Activated CD4-positive, alpha-beta memory T cell treated with anti-CD3 and anti-CD28 coated beads, Interleukin-2, amount 10 ng/mL, durations not matched to agents 7 days and 5 days (primary cell): Measurements from ENCODE around the gene ADAM12. TPM values are rescaled to one million over a fixed set of nuclear protein-coding genes. Genes with fewer than 3 reads are reported as not detected.

Experiments
- CTCF ChIA-PET: fragments of 350-600 bp; sonication (Branson Sonifier 250); formaldehyde crosslinking; loops from one replicate; lab custom pipeline; 2021; ENCODE audit warnings: antibody characterized with exemption, inconsistent platforms; lab: Charles Lee
- POLR2A ChIA-PET: fragments of 350-600 bp; sonication (Branson Sonifier 250); formaldehyde crosslinking; loops from one replicate; lab custom pipeline; 2021; ENCODE audit warnings: antibody characterized with exemption; lab: Charles Lee
- DNase-seq: peaks from one replicate; pipeline ENCODE4 v3.0.0-alpha.2; 2020
- H3K27ac Mint-ChIP-seq: one replicate; pipeline ENCODE4 v1.8.0; 2021; ENCODE audit warnings: mild to moderate bottlenecking, mixed read lengths
- H3K27me3 Mint-ChIP-seq: one replicate; pipeline ENCODE4 v1.8.0; 2021; ENCODE audit warnings: mixed read lengths
- H3K36me3 Mint-ChIP-seq: one replicate; pipeline ENCODE4 v1.8.0; 2021; ENCODE audit warnings: low read depth, mixed read lengths
- H3K4me1 Mint-ChIP-seq: one replicate; pipeline ENCODE4 v1.8.0; 2021; ENCODE audit warnings: mixed read lengths
- H3K4me3 Mint-ChIP-seq: one replicate; pipeline ENCODE4 v1.8.0; 2021; ENCODE audit warnings: mild to moderate bottlenecking, mixed read lengths
- H3K9me3 Mint-ChIP-seq: one replicate; pipeline ENCODE4 v1.8.0; 2021; ENCODE audit warnings: mixed read lengths
- total RNA-seq, 2 experiments: library from RNA; stranded (reverse); gene quantifications; one replicate each; pipeline ENCODE4 v1.2.3, GENCODE V29; 2021

ADAM12 gene
- total RNA-seq, 2 experiments from 2014 or later = 1.2 to 1.3 TPM

GRCh38 chr10:126101325-126101724 lies 287.0 kb downstream of the ADAM12 start:
- Mint-ChIP-seq H3K36me3 (no peaks in the 10 kb centered on the region), H3K27me3 (no peaks in the 10 kb centered on the region), H3K27ac (no peak overlapping the region), H3K4me1 (no peaks in the 10 kb centered on the region), H3K9me3 (no peaks in the 10 kb centered on the region), H3K4me3 (no peak overlapping the region)
- no peak for DNase-seq
- ChIA-PET CTCF (no interaction called here), POLR2A (no interaction called here)

GRCh38 chr10:126099366-126099765 lies 288.9 kb downstream of the ADAM12 start:
- CTCF ChIA-PET = interaction anchor here (0.9 to 2.6 kb wide), 2 partner anchors 118 to 230 kb away, joined by 3 to 8 read pairs; no protein-coding TSS in a partner anchor
- Mint-ChIP-seq H3K27me3 (no peaks in the 10 kb centered on the region), H3K36me3 (no peaks in the 10 kb centered on the region), H3K27ac (no peak overlapping the region), H3K4me3 (no peak overlapping the region), H3K9me3 (no peaks in the 10 kb centered on the region), H3K4me1 (no peaks in the 10 kb centered on the region)
- POLR2A ChIA-PET = no interaction called here
- DNase-seq = no peak

GRCh38 chr10:126098226-126098581 lies 290.1 kb downstream of the ADAM12 start:
- DNase-seq = no peak
- POLR2A ChIA-PET = no interaction called here
- H3K9me3 Mint-ChIP-seq = no peaks in the 10 kb centered on the region
- H3K4me3 Mint-ChIP-seq = no peak overlapping the region
- no peaks in the 10 kb centered on the region for H3K27me3 Mint-ChIP-seq
- no peaks in the 10 kb centered on the region for H3K36me3 Mint-ChIP-seq
- CTCF ChIA-PET = interaction anchor here (2.6 kb wide), 1 partner anchor 117 kb away, joined by 8 read pairs; no protein-coding TSS in a partner anchor
- no peak overlapping the region for H3K27ac Mint-ChIP-seq
- H3K4me1 Mint-ChIP-seq = no peaks in the 10 kb centered on the region

GRCh38 chr10:126097558-126098225 lies 290.6 kb downstream of the ADAM12 start:
- Mint-ChIP-seq H3K36me3 (no peaks in the 10 kb centered on the region), H3K27me3 (no peaks in the 10 kb centered on the region), H3K4me3 (no peak overlapping the region), H3K9me3 (no peaks in the 10 kb centered on the region), H3K27ac (no peak overlapping the region), H3K4me1 (no peaks in the 10 kb centered on the region)
- POLR2A ChIA-PET = no interaction called here
- CTCF ChIA-PET = interaction anchor here (2.6 kb wide), 1 partner anchor 116 kb away, joined by 8 read pairs; no protein-coding TSS in a partner anchor
- no peak for DNase-seq

DNA sequence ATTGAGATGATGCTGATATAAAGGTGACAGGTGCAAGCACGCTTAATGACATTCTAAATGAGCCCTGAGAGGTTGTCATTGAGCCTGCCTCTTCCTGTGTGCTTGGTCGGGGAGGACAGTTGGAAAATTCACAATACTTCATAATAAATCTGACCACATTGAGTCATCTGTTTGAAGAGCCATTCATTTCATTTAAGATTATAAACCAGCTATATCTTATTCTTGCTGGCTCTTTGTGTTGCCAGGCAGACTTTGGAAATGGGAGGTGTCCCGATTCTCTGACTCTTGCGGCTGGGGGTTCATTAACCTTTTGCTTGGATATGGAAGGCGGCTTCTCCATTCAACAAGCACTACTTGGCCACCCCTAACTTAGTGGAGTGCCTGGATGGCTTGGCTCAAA lies 293.7 kb downstream of the ADAM12 start:
- Mint-ChIP-seq H3K4me1 (no peaks in the 10 kb centered on the region), H3K27ac (no peak overlapping the region), H3K4me3 (no peak overlapping the region), H3K36me3 (no peaks in the 10 kb centered on the region), H3K9me3 (no peaks in the 10 kb centered on the region), H3K27me3 (no peaks in the 10 kb centered on the region)
- DNase-seq = no peak
- ChIA-PET POLR2A (no interaction called here), CTCF (no interaction called here)

DNA sequence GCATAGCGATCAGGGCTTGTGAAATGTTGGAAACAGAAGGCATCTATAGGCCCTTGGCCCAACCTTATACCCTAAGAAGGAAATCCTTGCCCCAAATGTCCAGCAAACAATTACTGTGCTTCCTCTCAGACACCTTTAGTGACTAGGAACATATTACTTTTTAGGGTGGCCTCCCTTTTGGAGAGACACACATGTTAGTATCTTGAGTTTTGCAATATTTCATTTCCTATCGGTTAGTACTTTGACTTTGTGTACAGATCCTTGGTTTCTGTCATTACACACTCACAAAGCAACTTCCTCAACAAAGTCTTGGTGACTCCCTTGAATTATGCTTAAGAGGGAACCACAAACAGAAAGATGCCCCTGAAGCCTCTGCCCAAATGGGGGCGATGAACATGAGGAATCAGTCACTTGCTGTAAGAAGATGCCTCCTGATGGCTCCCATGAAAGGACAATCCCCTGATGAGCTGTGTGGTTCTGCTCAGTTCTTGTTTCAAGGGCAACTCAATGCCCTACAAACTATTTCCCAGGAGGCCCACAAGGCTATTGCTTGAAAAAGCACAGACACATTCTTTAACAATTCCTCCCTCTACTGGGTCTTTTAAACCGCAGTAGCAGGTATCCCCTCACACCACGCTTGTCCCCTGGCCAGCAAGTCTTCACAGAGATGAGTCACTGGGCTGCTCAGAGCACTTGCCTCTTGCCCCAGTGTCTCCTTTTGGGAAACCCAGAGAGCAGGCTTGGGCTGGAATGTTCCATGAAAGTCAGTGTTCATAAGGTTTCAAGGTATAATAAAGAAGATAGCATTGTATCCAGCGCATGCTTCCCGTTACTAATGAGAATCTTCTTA lies 295.7 kb downstream of the ADAM12 start:
- DNase-seq = no peak
- no peaks in the 10 kb centered on the region for H3K4me1 Mint-ChIP-seq
- ChIA-PET POLR2A (no interaction called here), CTCF (no interaction called here)
- H3K36me3 Mint-ChIP-seq = no peaks in the 10 kb centered on the region
- H3K4me3 Mint-ChIP-seq = no peak overlapping the region
- H3K9me3 Mint-ChIP-seq = no peaks in the 10 kb centered on the region
- no peak overlapping the region for H3K27ac Mint-ChIP-seq
- H3K27me3 Mint-ChIP-seq = no peaks in the 10 kb centered on the region

GRCh38 chr10:126090911-126091728 lies 297.2 kb downstream of the ADAM12 start:
- H3K27me3 Mint-ChIP-seq = no peaks in the 10 kb centered on the region
- no peaks in the 10 kb centered on the region for H3K36me3 Mint-ChIP-seq
- no peaks in the 10 kb centered on the region for H3K9me3 Mint-ChIP-seq
- H3K27ac Mint-ChIP-seq = no peak overlapping the region
- ChIA-PET CTCF (no interaction called here), POLR2A (no interaction called here)
- DNase-seq = no peak
- no peak overlapping the region for H3K4me3 Mint-ChIP-seq
- no peaks in the 10 kb centered on the region for H3K4me1 Mint-ChIP-seq

DNA sequence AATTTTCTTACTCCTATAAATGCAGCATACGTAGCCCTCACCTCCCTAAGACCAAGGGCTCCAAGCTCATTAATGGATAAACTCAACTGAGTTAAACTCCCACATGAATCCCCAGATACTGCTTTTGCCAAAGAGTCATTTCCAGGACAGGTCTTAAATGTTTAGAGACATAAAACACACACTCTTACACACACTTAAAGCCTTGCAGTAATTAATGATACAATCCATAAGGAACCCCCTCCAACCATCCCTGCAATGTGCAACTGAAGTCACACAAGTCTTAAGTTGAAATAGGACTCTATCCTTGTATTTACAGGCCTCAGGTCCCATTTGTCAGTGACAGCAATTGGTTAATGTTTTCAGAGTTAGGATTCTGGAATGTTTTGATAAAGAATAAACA lies 297.8 kb downstream of the ADAM12 start:
- Mint-ChIP-seq H3K9me3 (no peaks in the 10 kb centered on the region), H3K27ac (no peak overlapping the region), H3K4me3 (no peak overlapping the region), H3K36me3 (no peaks in the 10 kb centered on the region), H3K4me1 (no peaks in the 10 kb centered on the region), H3K27me3 (no peaks in the 10 kb centered on the region)
- ChIA-PET CTCF (no interaction called here), POLR2A (no interaction called here)
- no peak for DNase-seq

GRCh38 chr10:126087796-126088505 lies 300.3 kb downstream of the ADAM12 start:
- Mint-ChIP-seq H3K27me3 (no peaks in the 10 kb centered on the region), H3K4me1 (no peaks in the 10 kb centered on the region), H3K36me3 (no peaks in the 10 kb centered on the region), H3K27ac (no peak overlapping the region), H3K9me3 (no peaks in the 10 kb centered on the region), H3K4me3 (no peak overlapping the region)
- POLR2A ChIA-PET = no interaction called here
- CTCF ChIA-PET = no interaction called here
- no peak for DNase-seq

- no peaks in the 10 kb centered on the region for H3K4me1 Mint-ChIP-seq
- no peak overlapping the region for H3K4me3 Mint-ChIP-seq
- H3K27ac Mint-ChIP-seq = no peak overlapping the region
- POLR2A ChIA-PET = no interaction called here
- DNase-seq = no peak
- no peaks in the 10 kb centered on the region for H3K27me3 Mint-ChIP-seq
- CTCF ChIA-PET = no interaction called here
- no peaks in the 10 kb centered on the region for H3K36me3 Mint-ChIP-seq
- no peaks in the 10 kb centered on the region for H3K9me3 Mint-ChIP-seq
Observed at GRCh38 chr10:126087153-126087680, 301.1 kb downstream of the ADAM12 start.

DNA sequence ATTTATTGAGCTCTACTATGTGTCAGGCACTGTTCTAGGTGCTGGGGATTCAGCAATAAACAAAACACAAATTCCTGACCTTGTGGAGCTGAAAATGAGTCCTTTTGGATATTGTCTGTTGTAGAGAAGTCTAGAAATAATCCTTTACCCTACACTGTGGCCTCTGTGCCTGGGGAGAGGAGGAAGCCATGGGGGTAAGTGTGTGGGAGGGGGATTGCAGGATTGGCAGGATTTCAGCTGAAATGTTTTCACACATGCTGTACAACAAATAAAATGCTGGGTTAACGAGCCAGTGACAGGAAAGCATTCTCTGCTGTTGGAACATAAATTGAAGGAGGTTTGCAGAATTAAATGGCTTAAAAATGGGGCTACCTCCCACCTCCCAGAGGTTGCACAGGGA lies 302.5 kb downstream of the ADAM12 start:
- CTCF ChIA-PET = no interaction called here
- no peaks in the 10 kb centered on the region for H3K4me1 Mint-ChIP-seq
- POLR2A ChIA-PET = no interaction called here
- no peaks in the 10 kb centered on the region for H3K27me3 Mint-ChIP-seq
- no peaks in the 10 kb centered on the region for H3K9me3 Mint-ChIP-seq
- H3K4me3 Mint-ChIP-seq = no peak overlapping the region
- no peak overlapping the region for H3K27ac Mint-ChIP-seq
- DNase-seq = no peak
- no peaks in the 10 kb centered on the region for H3K36me3 Mint-ChIP-seq

- DNase-seq = no peak
- ChIA-PET POLR2A (no interaction called here), CTCF (no interaction called here)
- Mint-ChIP-seq H3K4me1 (no peaks in the 10 kb centered on the region), H3K4me3 (no peak overlapping the region), H3K36me3 (no peaks in the 10 kb centered on the region), H3K27me3 (no peaks in the 10 kb centered on the region), H3K27ac (no peak overlapping the region), H3K9me3 (no peaks in the 10 kb centered on the region)
Observed at GRCh38 chr10:126084369-126084768, 303.9 kb downstream of the ADAM12 start.
